Activated naive CD4-positive, alpha-beta T cell treated with anti-CD3 and anti-CD28 coated beads, Interleukin-2, amount 10 ng/mL, durations not matched to agents 7 days and 5 days (primary cell): Measurements from ENCODE around the gene XYLT1.
A peak's percentile ranks its signal among the peaks of the same experiment; 100 is the strongest.

Experiments
- CTCF ChIA-PET: fragments of 350-600 bp; sonication (Branson Sonifier 250); formaldehyde crosslinking; loops from one replicate; lab custom pipeline; 2021; ENCODE audit warnings: antibody characterized with exemption; lab: Charles Lee
- DNase-seq: peaks from one replicate; pipeline ENCODE4 v3.0.0-alpha.2; 2020
- H3K27ac Mint-ChIP-seq: one replicate; pipeline ENCODE4 v1.8.0; 2021; ENCODE audit warnings: mild to moderate bottlenecking, moderate library complexity, mixed read lengths
- H3K27me3 Mint-ChIP-seq: one replicate; pipeline ENCODE4 v1.8.0; 2021; ENCODE audit warnings: mild to moderate bottlenecking, mixed read lengths
- H3K36me3 Mint-ChIP-seq: one replicate; pipeline ENCODE4 v1.8.0; 2021; ENCODE audit warnings: mixed read lengths
- H3K4me1 Mint-ChIP-seq: one replicate; pipeline ENCODE4 v1.8.0; 2021; ENCODE audit warnings: mixed read lengths
- H3K4me3 Mint-ChIP-seq: one replicate; pipeline ENCODE4 v1.8.0; 2021; ENCODE audit warnings: mild to moderate bottlenecking, moderate library complexity, mixed read lengths
- H3K9me3 Mint-ChIP-seq: one replicate; pipeline ENCODE4 v1.8.0; 2021; ENCODE audit warnings: mixed read lengths

XYLT1 gene

GRCh38 chr16:17444658-17445057 lies 26.1 kb downstream of the XYLT1 start:
- peaks cover 63% of the 10 kb centered on the region for H3K36me3 Mint-ChIP-seq
- peaks cover 3% of the 10 kb centered on the region for H3K27me3 Mint-ChIP-seq
- DNase-seq, result no peak
- H3K27ac Mint-ChIP-seq, result no peak overlapping the region
- no peak overlapping the region for H3K4me3 Mint-ChIP-seq
- H3K4me1 Mint-ChIP-seq, result peaks cover 63% of the 10 kb centered on the region
- CTCF ChIA-PET, result interaction anchor here (1.2 kb wide), 1 partner anchor 21 kb away, joined by 3 read pairs; no protein-coding TSS in a partner anchor
- peaks cover 12% of the 10 kb centered on the region for H3K9me3 Mint-ChIP-seq

DNA sequence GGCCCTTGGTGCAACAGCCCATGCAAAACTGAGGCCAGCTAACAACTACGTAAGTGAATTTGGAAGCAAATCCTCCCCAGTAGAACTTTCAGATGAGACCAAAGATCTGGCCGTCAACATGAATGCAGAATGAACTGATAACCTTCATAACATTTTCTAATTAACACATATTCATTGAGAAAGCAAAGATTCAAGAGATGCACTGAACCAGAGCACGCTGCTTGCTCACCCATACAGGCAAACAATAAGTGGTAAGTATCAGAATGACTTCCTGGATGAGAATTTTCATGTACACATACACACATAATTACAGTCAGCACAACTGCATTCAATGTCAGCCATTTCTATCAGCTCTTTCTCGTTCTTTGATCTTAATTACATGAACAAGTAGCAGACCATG lies 30.6 kb downstream of the XYLT1 start:
- DNase-seq, result no peak
- H3K27ac Mint-ChIP-seq, result peak overlapping the region; percentile 86
- no peak overlapping the region for H3K4me3 Mint-ChIP-seq
- H3K9me3 Mint-ChIP-seq, result peaks cover 15% of the 10 kb centered on the region
- H3K4me1 Mint-ChIP-seq, result peaks cover 58% of the 10 kb centered on the region
- CTCF ChIA-PET, result interaction anchor here (0.9 kb wide), 1 partner anchor 137 kb away, joined by 3 read pairs; no protein-coding TSS in a partner anchor
- H3K27me3 Mint-ChIP-seq, result peaks cover 3% of the 10 kb centered on the region
- peaks cover 85% of the 10 kb centered on the region for H3K36me3 Mint-ChIP-seq

- Mint-ChIP-seq H3K27me3 (peaks cover 3% of the 10 kb centered on the region), H3K9me3 (peaks cover 15% of the 10 kb centered on the region), H3K36me3 (peaks cover 84% of the 10 kb centered on the region), H3K4me3 (no peak overlapping the region), H3K27ac (peak overlapping the region; percentile 86), H3K4me1 (peaks cover 58% of the 10 kb centered on the region)
- DNase-seq, result no peak
- CTCF ChIA-PET, result no interaction called here
Observed at GRCh38 chr16:17439580-17439979, 31.2 kb downstream of the XYLT1 start.

DNA sequence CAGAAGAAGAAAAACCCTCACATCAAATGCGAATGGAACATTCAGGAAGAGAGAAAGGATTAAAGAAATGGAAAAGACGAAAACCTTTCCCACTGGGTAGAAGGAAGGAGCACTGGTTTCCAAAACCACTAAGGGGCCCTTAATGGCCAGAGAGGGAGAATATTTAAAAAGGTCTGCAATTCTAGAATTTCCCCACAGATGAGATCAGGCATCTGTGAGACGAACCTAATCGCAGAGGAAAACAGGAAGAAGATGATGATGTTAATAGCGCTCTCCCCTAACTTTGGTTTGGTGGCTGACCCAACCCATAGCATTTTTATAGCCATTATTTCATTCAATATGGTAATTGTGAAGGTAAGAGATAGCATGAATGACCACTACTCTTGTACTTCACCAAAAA lies 32.8 kb downstream of the XYLT1 start:
- Mint-ChIP-seq H3K27ac (no peak overlapping the region), H3K36me3 (peaks cover 83% of the 10 kb centered on the region), H3K4me1 (peaks cover 55% of the 10 kb centered on the region), H3K9me3 (peaks cover 9% of the 10 kb centered on the region), H3K27me3 (no peaks in the 10 kb centered on the region), H3K4me3 (no peak overlapping the region)
- no peak for DNase-seq
- CTCF ChIA-PET, result no interaction called here

GRCh38 chr16:17437127-17437720 lies 33.5 kb downstream of the XYLT1 start:
- no peak for DNase-seq
- no peaks in the 10 kb centered on the region for H3K27me3 Mint-ChIP-seq
- peaks cover 55% of the 10 kb centered on the region for H3K4me1 Mint-ChIP-seq
- no peak overlapping the region for H3K4me3 Mint-ChIP-seq
- peaks cover 84% of the 10 kb centered on the region for H3K36me3 Mint-ChIP-seq
- CTCF ChIA-PET, result no interaction called here
- peaks cover 9% of the 10 kb centered on the region for H3K9me3 Mint-ChIP-seq
- no peak overlapping the region for H3K27ac Mint-ChIP-seq

GRCh38 chr16:17435318-17435717 lies 35.4 kb downstream of the XYLT1 start:
- no peak for DNase-seq
- no peaks in the 10 kb centered on the region for H3K27me3 Mint-ChIP-seq
- peaks cover 86% of the 10 kb centered on the region for H3K36me3 Mint-ChIP-seq
- H3K27ac Mint-ChIP-seq, result no peak overlapping the region
- CTCF ChIA-PET, result no interaction called here
- peaks cover 42% of the 10 kb centered on the region for H3K4me1 Mint-ChIP-seq
- no peak overlapping the region for H3K4me3 Mint-ChIP-seq
- peaks cover 9% of the 10 kb centered on the region for H3K9me3 Mint-ChIP-seq

- H3K27me3 Mint-ChIP-seq, result no peaks in the 10 kb centered on the region
- DNase-seq, result no peak
- H3K9me3 Mint-ChIP-seq, result peaks cover 4% of the 10 kb centered on the region
- peaks cover 27% of the 10 kb centered on the region for H3K4me1 Mint-ChIP-seq
- peaks cover 77% of the 10 kb centered on the region for H3K36me3 Mint-ChIP-seq
- no peak overlapping the region for H3K27ac Mint-ChIP-seq
- no peak overlapping the region for H3K4me3 Mint-ChIP-seq
- CTCF ChIA-PET, result interaction anchor here (1.0 kb wide), 1 partner anchor 10 kb away, joined by 5 read pairs; no protein-coding TSS in a partner anchor
Observed at GRCh38 chr16:17433577-17434451, 36.9 kb downstream of the XYLT1 start.

- Mint-ChIP-seq H3K36me3 (peaks cover 70% of the 10 kb centered on the region), H3K27ac (no peak overlapping the region), H3K9me3 (no peaks in the 10 kb centered on the region), H3K4me3 (no peak overlapping the region), H3K4me1 (peaks cover 19% of the 10 kb centered on the region), H3K27me3 (no peaks in the 10 kb centered on the region)
- no peak for DNase-seq
- CTCF ChIA-PET, result interaction anchor here (1.0 kb wide), 1 partner anchor 11 kb away, joined by 5 read pairs; no protein-coding TSS in a partner anchor
Observed at GRCh38 chr16:17432901-17433576, 37.7 kb downstream of the XYLT1 start.

- Mint-ChIP-seq H3K9me3 (no peaks in the 10 kb centered on the region), H3K4me1 (peaks cover 17% of the 10 kb centered on the region), H3K27me3 (no peaks in the 10 kb centered on the region), H3K27ac (no peak overlapping the region), H3K4me3 (no peak overlapping the region), H3K36me3 (peaks cover 66% of the 10 kb centered on the region)
- DNase-seq, result no peak
- CTCF ChIA-PET, result no interaction called here
Observed at GRCh38 chr16:17431968-17432625, 38.7 kb downstream of the XYLT1 start.

- CTCF ChIA-PET, result no interaction called here
- H3K9me3 Mint-ChIP-seq, result peaks cover 2% of the 10 kb centered on the region
- DNase-seq, result no peak
- peaks cover 62% of the 10 kb centered on the region for H3K36me3 Mint-ChIP-seq
- no peak overlapping the region for H3K4me3 Mint-ChIP-seq
- H3K27ac Mint-ChIP-seq, result no peak overlapping the region
- H3K27me3 Mint-ChIP-seq, result no peaks in the 10 kb centered on the region
- H3K4me1 Mint-ChIP-seq, result peaks cover 14% of the 10 kb centered on the region
Observed at GRCh38 chr16:17431012-17431411, 39.7 kb downstream of the XYLT1 start.

DNA sequence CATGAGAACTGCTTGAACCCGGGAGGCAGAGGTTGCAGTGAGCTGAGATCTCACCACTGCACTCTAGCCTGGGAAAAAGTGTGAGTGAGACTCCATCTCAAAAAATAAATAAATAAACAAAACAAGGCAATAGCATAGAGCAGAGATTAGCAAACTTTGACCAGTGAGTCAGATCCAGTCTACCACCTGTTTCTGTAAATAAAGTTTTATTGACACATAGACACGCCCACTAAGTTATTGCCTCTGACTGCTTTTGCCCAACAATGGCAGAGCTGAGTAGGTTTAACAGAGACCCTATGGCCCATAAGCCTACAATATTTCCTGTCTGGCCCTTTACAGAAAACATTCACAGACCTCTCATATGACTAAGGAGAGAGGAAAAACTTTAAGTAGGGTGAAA lies 44.3 kb downstream of the XYLT1 start:
- H3K27me3 Mint-ChIP-seq, result no peaks in the 10 kb centered on the region
- peaks cover 2% of the 10 kb centered on the region for H3K9me3 Mint-ChIP-seq
- CTCF ChIA-PET, result no interaction called here
- no peak overlapping the region for H3K27ac Mint-ChIP-seq
- DNase-seq, result no peak
- peaks cover 11% of the 10 kb centered on the region for H3K4me1 Mint-ChIP-seq
- H3K4me3 Mint-ChIP-seq, result no peak overlapping the region
- peaks cover 46% of the 10 kb centered on the region for H3K36me3 Mint-ChIP-seq

DNA sequence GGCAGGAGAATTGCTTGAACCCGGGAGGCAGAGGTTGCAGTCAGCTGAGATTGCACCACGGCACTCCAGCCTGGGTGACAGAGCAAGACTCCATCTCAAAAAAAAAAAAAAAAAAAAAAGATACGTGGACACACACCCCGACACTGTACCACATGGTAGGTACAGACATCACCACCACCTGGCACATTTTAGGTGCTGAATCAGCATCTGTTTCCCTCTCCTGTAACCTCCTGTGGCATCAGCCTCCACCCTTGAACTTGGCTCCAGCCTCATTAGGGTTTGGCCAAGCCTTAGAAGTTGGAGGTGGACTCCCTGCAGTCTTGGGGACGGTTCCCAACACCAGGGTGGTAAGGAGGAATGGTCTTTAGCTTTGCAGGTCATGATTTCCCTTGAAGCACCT lies 46.0 kb downstream of the XYLT1 start:
- H3K36me3 Mint-ChIP-seq, result peaks cover 41% of the 10 kb centered on the region
- H3K4me3 Mint-ChIP-seq, result no peak overlapping the region
- no peak for DNase-seq
- CTCF ChIA-PET, result no interaction called here
- H3K4me1 Mint-ChIP-seq, result peaks cover 13% of the 10 kb centered on the region
- no peak overlapping the region for H3K27ac Mint-ChIP-seq
- no peaks in the 10 kb centered on the region for H3K27me3 Mint-ChIP-seq
- H3K9me3 Mint-ChIP-seq, result peaks cover 2% of the 10 kb centered on the region

GRCh38 chr16:17423221-17423620 lies 47.5 kb downstream of the XYLT1 start:
- Mint-ChIP-seq H3K36me3 (peaks cover 35% of the 10 kb centered on the region), H3K27me3 (no peaks in the 10 kb centered on the region), H3K9me3 (peaks cover 2% of the 10 kb centered on the region), H3K4me1 (peaks cover 13% of the 10 kb centered on the region), H3K4me3 (no peak overlapping the region), H3K27ac (peak overlapping the region; percentile 52)
- CTCF ChIA-PET, result no interaction called here
- no peak for DNase-seq

DNA sequence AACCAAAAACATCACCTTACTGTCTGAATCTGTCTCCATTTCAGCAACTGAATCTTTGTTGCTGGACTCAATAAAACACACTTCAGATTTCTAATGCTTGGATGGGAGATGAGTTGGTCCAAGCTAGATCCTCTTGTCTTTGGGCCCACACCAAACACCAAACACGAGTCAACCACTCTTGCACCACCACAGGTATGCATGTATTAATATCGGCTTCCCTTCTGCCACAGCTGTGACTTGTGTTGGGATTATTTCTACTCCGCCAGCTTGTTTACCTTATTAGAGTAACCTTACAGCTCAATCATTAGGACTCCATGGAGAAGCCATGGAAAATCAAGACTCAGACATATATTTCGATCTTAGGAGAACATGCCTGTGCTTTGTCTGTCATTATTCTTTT lies 49.9 kb downstream of the XYLT1 start:
- Mint-ChIP-seq H3K27me3 (no peaks in the 10 kb centered on the region), H3K4me3 (no peak overlapping the region), H3K27ac (no peak overlapping the region), H3K9me3 (peaks cover 3% of the 10 kb centered on the region), H3K36me3 (peaks cover 28% of the 10 kb centered on the region), H3K4me1 (peaks cover 30% of the 10 kb centered on the region)
- CTCF ChIA-PET, result interaction anchor here (1.1 kb wide), 1 partner anchor 46 kb away, joined by 4 read pairs; no protein-coding TSS in a partner anchor
- DNase-seq, result no peak
